SHP77 (cell line): ENCODE measurements around the gene OCRL.

Experiments
- DNase-seq, 2 experiments: peaks; one replicate each; lab custom pipeline; 2025; lab: John Stamatoyannopoulos, UW

Gene OCRL

DNA sequence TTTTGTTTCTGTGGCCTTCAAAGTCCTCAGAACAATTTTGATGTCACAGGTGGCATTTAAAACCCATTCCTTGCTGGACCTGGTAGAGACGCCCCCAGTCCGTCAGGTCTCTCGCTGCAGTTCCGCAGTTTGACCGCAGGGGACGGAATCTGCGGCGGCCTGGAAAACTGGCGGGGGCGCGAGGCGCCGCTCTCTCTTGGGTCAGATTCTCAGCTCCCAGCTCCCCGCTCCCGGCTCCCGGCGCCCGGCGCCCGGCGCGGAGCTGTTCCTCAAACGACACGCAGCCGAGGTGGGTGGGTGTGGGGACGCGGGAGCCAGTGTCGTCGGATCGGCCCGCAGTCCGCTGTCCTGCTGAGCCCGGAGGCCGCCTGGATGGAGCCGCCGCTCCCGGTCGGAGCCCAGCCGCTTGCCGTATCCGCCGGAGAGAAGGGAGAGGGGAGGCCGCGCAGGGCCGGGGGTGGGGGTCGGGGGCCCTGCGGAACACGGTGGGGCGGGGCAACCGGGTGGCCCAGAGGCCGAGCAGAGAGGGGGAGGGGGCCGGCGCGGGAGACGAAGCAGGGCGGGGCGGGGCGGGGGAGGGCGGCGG lies at the start of gene OCRL:
TSS of gene OCRL (plus strand) at position 192 of the 586 bp plus-strand sequence. CDS start at position 373, 181 bp downstream.
- DNase-seq: peak; percentile 27 to 47

DNA sequence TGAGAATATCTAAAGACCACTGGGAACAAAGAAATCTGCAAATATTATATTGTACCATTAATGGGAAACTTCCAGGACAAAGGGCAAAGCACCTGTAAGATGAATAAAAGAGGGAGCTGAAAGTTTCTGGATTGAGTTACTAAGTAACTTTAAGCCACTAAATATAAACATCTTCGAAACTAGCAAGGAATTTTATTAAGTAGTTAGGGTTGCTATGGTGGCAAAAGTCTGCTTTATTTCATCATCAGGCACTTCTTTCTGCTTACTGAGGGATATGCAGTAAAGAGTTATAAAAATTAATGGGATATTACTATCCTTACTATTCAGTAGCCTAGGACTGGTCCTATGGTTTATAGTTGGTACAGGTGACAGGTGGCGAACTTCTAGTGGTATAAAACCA lies 49.7 kb upstream of the OCRL start:
- DNase-seq: no peak

DNA sequence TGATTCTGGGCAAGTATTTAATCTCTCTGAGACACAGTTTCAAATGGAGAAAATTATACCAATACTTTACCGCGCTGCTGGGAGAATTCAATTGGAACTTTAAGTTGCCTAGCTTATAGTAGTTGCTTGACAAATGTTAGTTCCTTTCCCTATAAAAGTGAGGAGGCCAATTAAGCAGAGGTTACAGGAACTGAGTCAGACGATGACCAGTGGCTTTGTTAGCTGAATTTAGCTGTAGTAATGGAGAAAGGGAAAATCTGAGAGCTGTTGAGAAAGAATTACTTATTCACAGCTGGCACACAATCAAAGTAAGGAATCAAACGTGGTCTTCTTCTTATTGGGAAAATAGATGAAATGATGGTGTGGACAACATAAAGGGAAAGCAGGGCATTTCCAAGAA lies 46.4 kb upstream of the OCRL start:
- no peak for DNase-seq

DNA sequence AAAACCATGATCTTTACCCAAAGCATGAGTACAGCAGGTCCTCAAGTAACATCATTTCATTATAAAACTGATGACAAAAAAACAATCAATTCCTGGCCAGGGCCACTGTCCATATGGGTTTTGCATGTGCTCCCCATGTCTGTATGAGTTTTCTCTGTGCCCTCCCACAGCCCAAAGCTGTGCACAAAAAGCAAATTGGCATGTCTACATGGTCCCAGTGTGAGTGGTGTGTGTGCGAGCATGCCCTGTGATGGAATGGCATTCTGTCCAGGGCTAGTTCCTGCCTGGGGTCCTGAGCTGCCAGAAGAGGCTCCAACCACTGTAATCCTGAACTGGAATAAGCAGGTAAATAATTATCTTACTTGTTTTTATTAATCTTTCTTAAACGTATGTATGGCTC lies 45.2 kb upstream of the OCRL start:
- no peak for DNase-seq

DNA sequence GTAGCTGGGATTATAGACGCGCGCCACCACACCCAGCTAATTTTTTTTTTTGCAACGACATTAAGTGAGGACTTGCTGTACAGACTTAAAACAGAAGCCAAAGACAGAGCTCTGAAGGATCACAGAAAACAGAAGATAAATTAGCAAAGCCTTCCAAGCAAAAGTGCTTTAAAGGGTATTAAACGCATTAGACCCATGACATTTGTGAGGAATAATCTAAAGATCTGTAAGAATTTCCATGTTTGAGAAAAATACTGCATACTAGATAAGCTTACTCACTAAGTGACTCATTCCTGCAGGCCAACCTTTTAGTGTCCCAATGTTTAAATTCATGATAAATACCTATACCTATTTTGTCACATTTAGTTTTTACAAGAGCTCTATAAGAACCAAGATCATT lies 44.2 kb upstream of the OCRL start:
- DNase-seq: no peak

DNA sequence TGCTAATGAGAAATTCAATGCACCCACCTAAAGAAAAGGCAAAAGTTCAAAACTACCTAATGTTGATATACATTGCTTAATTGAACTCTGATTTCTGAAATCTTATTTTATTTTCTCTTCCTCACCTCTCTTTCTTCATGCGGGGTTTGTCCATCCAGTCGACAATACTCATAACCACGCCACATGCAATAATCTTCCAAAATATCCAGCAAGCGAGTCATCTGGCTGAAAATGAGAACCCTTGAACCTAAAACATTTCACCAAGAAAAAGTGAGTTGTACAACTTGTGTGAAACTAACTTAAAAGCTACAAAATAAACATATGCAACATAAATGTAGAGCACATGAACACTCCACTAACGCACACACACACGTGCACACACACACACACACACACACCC lies 43.4 kb upstream of the OCRL start:
- DNase-seq: no peak

DNA sequence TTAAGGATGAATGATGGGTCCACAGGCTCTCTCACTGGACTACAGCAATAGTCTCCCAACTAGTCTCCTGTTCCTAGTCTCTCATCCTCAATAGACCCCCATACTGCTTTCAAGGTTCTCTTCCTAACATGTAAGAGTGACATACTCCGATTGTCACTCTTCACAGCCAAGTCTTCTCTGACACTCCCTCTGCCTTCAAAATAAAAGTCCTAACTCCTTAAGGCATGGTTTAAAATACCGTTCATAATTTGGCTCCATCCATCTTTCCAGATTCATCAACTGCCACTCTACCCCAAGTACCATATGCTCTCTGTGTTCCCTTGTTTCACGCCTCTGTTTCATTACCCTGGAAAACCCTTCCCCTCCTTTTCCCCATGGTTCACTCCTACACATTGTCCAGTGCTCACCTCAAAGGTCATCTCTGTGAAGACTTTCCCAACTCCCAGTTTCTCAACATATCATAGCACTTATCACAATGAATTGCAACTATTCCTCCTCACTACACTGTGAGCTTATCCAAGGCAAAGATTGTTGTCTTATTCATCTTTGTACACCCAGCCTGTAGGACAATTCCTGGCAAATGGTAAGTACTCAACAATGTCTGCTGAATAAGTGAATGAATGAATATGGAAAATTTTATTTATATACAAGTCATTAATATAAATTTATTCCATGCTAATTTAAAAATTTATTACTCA lies 42.8 kb upstream of the OCRL start:
- no peak for DNase-seq

DNA sequence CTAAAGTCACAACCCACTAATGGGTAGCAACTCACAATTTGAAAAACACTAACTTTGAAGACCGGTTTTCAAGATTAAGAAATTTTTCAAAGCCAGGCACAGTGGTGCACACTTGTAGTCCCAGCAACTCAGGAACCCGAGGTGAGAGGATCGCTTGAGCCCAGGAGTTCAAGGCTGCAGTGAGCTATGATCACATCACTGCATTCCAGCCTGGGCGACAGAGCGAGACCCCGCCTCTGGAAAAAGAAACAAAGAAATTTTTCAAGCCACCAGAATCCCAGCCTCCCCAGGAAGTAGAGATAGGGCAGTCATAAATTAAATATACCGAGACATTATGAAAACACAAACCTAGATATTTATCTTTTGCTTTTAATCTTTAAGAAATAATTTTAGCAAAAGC lies 29.7 kb upstream of the OCRL start:
- DNase-seq: no peak

DNA sequence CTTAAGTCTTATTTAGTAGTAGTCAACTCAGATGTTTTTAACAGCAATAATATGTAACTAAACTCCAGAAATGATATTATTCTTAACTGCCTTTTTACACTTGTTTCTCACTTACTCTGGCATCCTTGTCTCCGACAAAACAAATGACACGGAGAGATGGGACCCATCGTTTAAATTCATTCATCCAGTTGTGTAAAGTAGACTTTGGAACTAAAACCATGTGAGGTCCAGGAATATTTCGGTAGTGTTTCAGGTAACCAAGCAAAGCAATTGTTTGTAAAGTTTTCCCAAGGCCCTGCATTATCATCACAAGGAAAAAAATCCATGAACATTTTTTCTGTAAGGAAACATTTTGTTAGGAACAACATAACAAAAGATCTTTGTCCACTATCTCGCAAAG lies 28.4 kb upstream of the OCRL start:
- no peak for DNase-seq

DNA sequence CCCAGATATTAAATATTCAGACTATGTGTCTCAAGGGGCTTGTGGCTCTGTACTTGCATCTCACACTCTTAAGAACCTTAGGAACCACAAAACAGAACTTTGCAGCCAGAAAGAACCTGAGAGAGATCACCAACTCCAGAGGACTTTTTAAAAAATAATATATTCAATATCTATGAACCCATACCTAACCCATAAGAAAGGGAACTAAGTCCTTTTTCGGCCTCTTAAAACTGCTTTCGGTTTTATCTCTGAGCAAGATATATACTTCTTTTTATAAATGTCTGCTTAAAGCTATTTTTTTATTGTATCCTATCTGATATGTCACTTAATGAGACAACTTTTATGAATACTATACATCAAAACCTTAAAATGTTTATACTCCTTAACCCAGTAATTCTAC lies 27.6 kb upstream of the OCRL start:
- DNase-seq: no peak

DNA sequence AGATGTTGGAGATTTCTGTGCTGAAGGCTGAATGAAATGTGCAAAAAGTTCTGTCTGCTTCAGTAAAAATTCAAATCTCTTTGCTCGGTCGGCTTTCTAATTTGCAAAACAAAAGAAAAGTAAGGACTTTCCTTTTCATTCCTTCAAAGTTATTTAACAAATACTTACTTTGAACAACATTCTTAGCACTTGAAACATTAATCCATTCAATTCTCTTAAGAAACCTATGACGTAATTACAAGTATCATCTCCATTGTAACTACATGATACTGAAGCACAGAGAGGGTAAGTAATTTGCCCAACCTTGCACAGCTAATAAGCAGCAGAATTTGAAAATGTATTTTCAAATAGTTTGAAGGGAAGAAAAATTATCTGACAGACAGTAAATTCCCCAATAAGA lies 23.7 kb upstream of the OCRL start:
- no peak for DNase-seq

DNA sequence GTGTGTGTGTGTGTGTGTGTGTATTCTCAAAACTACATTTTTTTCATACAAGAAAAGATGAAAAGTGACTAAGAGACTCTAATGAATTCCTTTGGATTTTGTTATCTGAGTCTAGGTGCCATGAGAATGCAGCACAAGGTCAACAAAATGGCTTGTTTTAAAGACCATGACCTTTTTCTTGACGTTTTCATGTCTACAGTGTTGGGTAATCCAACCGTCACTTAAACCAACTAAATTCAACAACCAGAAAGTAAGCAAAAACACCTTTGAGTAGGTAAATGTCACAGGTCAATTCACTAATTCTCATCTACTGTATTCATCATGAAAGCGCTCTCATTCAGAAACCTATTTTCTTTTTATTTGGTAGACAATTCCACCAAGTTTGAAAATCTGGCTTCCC lies 19.9 kb upstream of the OCRL start:
- DNase-seq: no peak

DNA sequence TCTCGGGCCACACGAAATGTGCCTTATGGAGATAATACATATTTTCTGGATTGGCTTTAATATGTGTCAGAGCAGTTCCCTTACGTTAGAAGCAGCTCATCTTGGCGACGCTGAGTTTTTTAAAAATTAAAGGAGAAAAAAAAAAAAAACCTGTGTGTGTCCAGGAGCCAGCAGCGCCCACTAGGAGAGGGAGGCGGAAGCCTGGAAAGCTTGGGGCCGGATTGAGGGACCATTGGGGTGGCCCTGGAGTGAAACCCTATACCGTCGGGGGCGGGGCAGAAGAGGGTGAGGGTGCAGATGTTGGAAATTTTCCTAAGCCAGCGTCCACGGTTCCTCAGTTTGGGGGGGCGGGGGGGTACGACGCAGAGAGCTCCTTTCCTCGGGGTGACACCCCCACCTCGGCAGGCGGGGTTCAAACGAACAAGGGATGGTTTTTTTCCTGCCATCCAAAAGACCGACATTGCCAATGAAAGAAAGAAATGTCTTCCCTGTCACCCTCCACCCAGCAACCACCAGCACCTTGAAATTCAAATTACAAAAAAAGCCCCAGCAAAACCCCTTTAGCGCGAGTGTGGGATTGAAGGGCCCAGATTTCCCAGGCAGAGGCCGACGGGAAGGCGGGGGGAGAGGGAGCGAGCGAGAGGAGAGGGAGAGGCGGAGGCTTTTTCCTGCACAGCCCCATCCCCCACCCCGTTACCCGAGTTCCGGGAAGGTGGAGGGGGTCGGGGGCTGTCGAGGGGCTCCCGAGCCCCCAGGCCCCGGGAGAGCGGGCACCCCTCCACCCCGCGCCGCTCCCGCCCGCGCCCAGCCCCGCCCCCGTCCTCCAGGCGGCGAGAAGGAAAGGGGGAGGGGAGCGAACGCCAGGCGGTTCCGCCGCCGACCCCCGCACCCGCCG lies 17.6 kb upstream of the OCRL start:
- DNase-seq: peak; percentile 11 to 13

DNA sequence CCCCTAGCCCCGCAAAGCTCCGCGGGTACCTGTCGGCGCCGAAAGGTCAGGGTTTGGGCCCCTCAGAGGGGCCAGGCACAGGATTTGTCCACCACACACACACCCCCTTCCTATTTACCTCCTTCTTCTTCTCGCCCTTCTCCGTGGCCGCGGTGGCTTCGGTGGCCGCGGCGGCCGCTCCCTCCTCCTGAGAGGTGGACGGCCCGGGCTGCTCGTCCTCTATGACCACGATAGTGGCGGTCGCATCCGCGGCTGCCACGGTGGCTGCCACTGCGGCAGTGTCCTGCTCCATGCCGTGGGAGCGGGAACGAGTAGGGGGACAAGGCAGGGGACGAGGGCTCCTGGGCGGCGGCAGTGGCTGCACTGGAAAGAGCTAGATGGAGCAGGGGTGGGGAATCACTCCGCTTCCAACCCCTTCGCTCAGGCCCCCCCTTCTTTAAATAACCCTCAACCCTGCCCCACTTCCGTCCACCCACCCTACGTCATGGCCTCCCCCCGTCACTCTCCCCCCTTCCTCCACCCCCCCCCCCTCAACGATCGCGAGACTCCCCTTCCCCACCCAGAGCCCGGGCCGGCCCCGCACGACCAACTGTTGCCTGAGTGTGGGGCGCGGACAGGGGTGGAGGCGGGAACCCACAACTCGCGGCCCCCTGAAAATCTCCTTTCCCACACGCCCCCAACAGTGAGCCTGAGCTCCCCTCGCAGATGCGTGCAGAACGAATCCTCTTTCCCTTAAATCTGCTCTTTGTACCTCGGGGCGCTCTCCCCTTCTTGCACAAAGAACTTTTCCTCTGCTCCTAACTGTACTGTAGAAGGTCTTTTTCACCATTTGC lies 16.8 kb upstream of the OCRL start, which contains the start of gene SMARCA1:
TSS of gene SMARCA1 (minus strand) at position 412 of the 833 bp plus-strand sequence. CDS start at position 292, 120 bp downstream.
- DNase-seq: peak; percentile 7 to 59

DNA sequence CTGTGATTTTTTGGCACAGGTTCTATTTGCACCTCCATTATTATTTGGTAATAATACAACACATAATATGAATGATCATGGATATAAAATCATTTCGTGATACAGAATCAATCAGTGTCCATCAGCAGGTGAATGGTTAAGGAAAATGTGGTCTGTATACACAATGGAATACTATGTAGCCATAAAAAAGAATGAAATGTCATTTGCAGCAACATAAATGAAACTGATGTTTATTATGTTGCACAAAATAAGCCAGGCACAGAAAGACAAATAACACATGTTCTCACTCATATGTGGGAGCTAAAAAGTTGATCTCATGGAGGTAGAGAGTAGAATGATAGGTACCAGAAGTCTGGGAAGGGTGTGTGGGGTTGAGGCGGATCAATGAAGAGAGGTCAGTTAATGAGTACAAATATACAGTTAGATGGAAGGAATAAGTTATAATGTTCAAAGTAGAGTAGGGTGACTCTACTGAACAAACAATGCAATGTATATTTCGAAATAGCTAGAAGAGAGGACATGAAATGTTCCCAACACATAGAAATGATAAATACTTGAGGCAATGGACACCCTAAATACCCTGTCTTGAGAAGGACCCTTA lies 15.7 kb upstream of the OCRL start:
- DNase-seq: no peak

DNA sequence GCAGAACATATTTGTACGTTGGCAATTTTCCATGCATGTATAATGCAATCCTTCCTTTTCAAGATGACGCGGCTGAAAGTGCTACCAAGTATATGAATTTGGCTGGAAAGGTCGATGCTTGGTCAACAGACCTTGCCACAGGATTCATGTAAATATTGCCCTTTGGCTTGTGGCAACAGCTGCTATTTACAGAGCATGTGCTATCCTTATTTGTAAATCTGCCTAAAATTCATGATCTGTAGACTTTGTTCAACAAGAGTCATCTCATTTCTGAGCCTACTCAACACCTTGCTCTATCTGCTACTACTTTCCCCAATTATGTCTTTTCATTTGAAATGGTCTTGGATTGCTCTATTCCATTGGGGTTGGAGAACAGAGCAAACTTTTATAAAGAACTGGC lies 14.9 kb upstream of the OCRL start:
- peak; percentile 14 to 29 for DNase-seq

DNA sequence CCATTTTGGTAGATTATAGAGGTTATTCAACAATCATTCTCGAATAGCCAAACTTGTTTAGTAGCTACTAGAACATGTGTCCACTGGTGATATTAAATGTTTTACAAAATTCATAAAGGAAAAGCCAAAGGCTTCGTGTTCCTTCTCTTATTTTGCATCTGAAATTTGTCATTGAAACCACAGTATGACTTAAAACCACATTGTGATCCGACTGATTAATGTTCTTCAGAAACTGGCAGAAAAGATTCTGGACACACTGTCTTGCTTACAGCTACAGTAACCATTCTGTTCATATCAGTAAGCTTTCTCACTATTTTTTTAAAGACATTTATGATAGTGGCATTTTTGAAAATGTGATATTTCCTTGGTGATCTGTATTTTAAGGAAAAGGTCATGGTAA lies 14.2 kb upstream of the OCRL start:
- no peak for DNase-seq

DNA sequence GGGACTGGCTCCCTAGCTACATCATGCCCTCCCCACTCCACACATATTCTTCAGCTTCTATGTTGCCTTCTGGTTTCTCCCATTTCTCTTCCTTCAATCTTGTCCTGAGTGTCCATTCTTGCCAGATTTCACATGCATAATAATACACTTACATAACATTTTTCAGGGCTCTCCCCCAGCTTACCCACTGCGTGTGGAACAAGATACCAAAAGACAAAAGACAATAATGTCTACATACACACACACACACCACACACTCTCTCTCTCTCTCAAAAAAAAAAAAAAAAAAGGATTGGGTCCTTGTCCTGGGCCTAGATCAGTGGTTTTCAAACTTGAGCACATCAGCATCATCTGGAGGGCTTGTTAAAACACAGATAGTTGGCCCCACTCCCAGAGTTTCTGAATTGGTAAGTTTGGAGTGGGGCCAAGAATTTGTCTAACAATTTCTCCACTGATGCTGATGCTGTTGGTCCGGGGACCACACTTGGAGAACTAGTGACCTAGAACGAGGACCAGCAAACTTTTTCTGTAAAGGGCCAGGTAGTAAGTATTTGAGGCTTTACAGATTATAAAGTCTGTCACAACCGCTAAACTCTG lies 10.3 kb upstream of the OCRL start:
- peak; percentile 23 to 49 for DNase-seq

DNA sequence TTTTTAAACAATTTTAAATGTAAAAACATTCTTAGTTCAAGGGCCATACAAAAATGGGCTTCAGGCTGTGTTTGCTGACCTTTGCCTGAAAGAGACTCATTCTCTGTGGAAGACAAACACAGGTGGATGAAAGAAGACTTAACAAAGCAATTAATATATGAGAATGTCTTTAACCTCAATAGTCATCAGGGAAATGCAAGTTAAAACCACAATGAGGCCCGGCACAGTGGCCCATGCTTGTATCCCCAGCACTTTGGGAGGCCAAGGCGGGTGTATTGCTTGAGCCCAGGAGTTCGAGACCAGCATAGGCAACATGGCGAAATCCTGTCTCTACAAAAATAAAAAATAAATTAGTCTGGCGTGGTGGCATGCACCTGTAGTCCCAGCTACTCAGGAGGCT lies 9.6 kb upstream of the OCRL start:
- no peak for DNase-seq

DNA sequence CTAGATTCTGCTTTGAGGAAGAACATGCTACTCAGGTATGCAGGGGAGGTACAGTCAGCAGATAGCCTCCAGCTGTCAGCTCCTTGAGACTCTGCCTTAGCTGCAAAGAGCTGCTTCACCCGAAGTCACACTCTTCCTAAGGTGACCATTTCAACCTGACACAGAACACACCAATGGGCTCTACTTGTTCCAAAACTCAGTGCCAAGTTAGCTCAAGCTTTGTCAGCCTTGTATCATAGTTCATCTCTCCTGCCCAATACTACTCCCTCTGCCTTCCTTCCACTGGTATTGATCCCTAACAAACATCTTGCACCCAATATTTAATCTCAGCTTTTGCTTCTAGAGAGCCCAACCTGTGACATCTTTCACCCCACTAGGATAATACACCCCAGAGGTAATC lies 8.9 kb upstream of the OCRL start:
- no peak for DNase-seq
